Left colon (tissue), 2 donors: ENCODE data around the gene EXTL2. TPM values are rescaled to one million over a fixed set of nuclear protein-coding genes. Genes with fewer than 3 reads are reported as not detected.
"Not testable (repeated sequence)": the region's sequence is repeated elsewhere in the genome, so short reads cannot be mapped to it uniquely, and the experiment has no call there.

Experiments
- ATAC-seq: fragments of 200-7000 bp; cut with Tn5 transposase; one replicate; pipeline ENCODE4 v1.9.1; 2020; ENCODE audit warnings: mild to moderate bottlenecking, moderate library complexity
- DNase-seq, 2 donors: peaks; one replicate each; pipeline ENCODE4 v3.0.0-alpha.2; 2020
- intact Hi-C, 2 donors: fragments of 100-400 bp; cut with DNase I in 1 of 2; cut with micrococcal nuclease in 1 of 2; formaldehyde crosslinking; loops; one replicate each; pipeline versions ENCODE4 v1.11.2 to v1.14.0; 2022; cut with DNase I, micrococcal nuclease
- total RNA-seq, 2 donors: library from RNA; stranded (reverse); fragmentation: NEBNext Ultra II Directional; extraction: Animal tissue kit (Norgen Biotek cat#: 25700); gene quantifications; one replicate each; pipeline ENCODE4 v1.2.1, GENCODE V29; 2021
- donor health status: DM: no; HTN: no; CAD: no.
- donor health status: DM: yes; HTN: yes; CAD: no.

EXTL2 gene
- total RNA-seq, 2 donors from 2014 or later: 3.6 to 5.5 TPM

DNA sequence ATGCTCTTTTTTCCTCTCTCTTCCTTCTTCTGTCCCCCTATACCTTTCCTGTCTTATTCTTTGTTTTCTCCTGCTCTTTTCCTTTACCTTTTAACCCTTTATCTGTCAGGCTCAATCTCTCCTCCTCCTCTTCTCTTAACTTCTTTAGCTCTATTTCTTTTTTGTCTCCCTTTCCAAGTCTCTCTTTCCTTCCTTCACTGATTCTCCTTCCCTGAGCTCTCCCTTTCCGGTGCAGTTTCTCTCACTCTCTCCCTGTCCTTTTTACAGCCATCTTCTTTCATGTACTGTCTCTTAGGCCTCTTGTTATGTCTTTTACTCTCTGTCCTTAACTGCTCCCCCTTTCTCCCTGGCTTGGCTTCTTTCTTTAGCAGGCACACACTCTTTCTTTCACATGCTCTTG, 13.2 kb upstream of the EXTL2 start:
- no peak for ATAC-seq
- intact Hi-C loops: no loop called here
- DNase-seq: no peak

DNA sequence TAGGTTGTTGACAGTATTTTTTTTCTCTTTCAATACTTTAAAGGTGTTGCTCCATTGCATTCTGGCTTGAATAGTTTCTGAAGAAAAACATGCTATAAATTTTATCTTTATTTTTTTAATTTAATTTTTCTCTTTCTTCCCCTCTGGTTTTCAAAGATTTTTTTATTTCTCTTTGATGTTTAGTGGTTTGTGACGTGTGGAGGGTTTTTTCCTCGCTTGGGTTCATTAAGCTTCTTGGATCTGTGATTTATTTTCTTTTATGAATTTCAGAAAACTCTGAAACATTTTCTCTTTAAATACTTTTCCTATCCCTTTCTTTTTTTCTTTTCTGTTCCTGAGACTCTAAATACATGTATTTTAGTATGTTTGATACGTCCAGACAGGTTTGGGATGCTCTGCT, 10.5 kb upstream of the EXTL2 start:
- intact Hi-C loops: no loop called here
- ATAC-seq (no peak), DNase-seq (no peak)

DNA sequence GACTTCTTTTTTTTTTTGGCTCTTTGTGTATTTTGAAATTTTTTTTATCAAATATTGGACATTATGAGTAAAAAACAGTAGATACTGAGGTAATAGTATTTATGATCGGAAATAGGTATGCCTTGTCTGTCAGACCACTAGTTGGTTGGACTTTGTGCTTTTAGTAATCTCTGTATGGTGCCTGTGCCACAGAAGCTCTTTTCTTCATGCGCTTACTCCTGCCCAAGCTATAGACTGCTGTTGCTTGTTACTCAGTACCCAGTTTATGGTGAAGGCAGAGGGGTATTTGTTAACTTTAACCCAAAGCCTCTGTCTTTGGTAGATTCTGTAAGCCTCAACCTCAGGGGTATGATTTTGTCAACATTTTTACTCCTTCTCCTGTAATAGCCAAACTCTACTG, 9.9 kb upstream of the EXTL2 start:
- no peak for DNase-seq
- no peak for ATAC-seq
- intact Hi-C loops: no loop called here

DNA sequence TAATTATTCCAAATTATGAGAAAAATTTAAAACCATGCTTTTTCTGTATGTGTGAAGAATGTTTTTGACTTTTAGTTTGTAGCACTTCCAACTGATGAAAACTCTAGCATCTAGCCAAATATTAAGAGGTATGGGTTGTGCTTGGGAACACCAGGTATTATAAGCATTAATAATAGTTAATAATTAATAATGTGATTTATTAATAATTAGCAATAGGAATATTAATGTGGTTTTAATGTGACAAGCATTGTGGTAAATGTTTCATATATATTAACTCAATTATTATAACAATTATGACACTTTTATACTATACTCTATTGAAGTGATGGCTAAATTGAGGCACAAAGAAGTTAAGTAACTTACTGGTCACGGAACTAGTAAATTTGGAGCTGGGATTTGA, 9.1 kb upstream of the EXTL2 start:
- DNase-seq: no peak
- intact Hi-C loops: no loop called here
- ATAC-seq: no peak

DNA sequence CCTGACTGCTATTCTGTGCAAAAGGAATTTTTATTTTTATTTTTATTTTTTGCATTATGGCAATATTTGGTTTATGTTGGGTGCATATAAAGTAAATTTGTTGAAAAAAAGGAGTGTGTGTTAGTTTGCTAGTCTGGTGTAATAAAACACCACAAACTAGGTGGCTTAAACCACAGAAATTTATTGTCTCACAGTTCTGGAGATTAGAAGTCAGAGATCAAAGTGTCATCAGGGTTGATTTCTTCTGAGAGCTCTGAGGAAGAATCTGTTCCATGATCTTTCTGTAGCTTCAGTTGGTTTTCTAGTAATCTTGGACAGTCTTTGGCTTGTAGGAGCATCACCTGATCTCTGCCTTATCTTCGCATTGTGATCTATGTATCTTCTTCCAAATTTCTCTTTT, 7.7 kb upstream of the EXTL2 start:
- DNase-seq: no peak
- intact Hi-C loops: no loop called here
- no peak for ATAC-seq

DNA sequence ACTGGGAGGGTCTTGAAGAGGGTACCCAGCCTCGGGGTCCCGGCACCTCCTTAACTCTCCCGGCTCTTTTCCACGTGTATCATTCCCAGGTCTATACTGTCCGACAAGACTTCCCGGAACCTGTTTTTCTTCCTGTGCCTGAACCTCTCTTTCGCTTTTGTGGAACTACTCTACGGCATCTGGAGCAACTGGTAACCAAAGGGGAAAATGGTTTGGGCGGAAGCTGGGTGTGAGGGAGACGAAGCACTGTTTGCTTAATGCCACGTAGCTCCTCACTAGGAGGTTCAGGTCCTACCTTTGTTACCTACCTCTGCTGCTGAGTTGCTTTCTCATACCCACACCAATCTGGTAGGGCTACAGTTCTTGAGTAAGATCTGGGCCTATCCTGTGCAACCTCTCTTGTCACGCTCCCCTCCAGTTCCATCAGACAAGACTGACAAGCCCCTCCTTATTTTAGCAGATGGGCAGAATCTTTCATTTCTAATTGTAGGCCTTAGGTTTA, 1.9 kb upstream of the EXTL2 start:
- ATAC-seq: peak; percentile 48
- intact Hi-C loops: no loop called here
- DNase-seq: peak; percentile 38 to 41

DNA sequence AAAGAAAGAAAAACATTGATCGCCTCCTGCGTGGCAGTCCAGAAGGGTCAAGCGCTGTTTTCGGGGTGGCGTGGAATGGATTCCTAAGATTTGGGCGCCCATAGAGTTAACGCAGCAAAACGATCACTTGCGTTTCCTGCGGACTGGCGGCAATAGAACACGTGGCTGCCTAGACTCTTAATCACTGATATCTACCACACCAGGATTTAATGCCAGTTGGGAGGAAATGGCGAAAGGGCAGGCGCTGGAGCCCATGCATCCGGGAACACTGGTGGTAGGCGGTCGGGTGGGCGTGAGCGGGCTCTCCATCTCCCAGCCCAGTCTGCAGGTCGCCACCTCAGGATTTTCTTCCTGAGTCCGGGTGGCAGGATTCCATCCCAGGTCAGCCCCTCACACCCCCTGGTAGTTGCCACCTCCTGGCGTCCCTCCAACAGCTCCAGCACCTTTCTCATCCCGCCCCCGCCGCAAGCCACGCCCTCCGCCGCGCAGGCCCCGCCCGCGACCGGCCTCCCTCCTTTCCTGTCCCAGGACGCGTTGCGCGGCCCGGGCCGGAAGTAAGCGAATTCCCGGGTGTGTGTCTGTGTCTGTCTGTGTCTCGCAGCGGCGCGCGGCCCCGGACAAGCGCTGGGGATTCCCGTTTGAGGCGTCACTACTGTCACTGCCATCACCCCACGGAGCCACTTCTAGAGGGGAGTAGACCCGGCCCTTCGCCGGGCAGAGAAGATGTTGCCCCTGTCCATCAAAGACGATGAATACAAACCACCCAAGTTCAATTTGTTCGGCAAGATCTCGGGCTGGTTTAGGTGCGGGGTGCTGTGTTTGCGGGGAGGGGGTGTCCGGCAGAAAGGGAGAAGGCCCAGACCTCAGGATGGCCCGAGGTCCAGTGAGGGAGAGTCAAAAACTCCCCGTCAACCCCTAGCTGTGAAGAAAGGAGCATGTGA, 1.2 kb upstream of the EXTL2 start, which contains the start of gene SLC30A7:
TSS of gene SLC30A7 (plus strand) at position 551 of the 941 bp plus-strand sequence. CDS start at position 724, 173 bp downstream.
- DNase-seq (peak; percentile 96 to 98), ATAC-seq (peak; percentile 94)
- intact Hi-C loops: no loop called here

DNA sequence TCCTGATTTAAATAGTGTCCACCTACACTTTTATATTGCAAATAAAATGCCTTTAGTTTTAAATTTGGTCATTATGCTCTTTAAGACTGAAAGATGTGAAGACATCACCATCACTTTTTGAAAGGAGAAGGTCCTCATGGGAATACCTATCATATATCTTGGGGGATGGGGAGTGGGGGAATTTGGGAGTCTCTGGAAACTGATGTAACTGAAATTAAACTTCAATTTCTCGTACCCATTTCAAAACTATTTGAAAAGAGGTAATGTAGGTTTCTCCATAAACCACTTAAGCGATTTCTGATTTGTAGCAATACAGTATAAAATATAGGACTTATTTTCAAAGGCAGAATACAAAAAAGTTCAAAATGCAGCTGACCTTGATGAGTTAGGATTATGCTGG, 924 bp downstream of the EXTL2 start:
- ATAC-seq: no peak
- no peak for DNase-seq
- intact Hi-C loops: no loop called here

DNA sequence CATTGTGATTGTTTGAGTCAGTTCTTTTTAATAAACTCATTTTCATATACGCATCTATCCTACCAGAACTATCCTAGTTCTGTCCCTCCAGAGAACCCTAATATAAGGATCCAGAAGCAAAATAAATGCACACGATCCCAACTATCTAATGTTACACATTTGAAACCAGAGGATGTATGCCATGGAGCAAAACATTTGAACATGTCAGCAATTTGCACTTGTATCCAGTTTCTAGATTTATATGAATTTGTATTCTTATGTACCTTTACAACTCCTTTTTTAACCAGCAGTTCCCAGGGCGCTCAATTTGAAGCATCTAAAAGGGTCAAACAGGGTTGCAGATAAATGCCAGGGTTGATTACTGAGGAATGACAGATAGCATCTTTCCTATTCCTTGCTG, 2.1 kb downstream of the EXTL2 start:
- no peak for ATAC-seq
- intact Hi-C loops: no loop called here

DNA sequence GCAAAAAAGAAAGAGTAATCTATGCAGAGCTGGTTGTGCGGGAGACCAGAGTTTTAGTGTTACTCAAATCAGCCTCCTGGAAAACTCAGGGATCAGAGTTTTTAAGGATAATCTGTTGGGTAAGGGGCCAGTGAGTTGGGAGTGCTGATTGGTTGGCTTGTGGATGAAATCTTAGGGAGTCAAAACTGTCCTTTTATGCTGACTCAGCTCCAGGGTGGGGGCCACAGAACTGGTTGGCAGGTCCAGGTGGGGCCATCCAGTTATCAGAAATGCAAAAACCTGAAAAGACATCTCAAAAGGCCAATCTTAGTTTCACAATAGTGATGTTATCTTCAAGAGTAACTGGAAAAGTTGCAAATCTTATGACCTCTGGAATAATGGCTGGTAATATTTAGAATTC, 3.3 kb downstream of the EXTL2 start:
- ATAC-seq (no peak), DNase-seq (no peak)
- intact Hi-C loops: no loop called here

More for the DNA sequence above, 2.1 kb downstream of the EXTL2 start:
- no peak for DNase-seq

DNA sequence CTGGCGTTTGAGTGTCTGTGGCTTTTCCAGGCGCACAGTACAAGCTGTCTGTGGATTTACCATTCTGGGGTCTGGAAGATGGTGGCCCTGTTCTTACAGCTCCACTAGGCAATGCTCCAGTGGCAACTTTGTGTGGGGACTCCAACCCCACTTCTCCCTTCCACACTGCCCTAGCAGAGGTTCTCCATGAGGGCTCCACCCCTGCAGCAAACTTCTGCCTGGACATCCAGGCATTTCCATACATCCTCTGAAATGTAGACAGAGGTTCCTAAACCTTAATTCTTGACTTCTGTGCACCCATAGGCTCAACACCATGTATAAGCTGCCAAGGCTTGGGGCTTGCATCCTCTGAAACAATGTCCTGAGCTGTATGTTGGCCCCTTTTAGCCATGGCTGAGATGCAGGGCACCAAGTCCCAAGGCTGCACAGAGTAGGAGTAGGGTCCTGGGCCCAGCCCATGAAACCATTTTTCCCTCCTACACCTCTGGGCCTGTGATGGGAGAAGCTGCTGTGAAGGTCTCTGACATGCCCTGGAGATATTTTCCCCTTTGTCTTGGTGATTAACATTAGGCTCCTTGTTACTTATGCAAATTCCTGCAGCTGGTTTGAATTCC, 4.7 kb downstream of the EXTL2 start:
- DNase-seq, intact Hi-C loops, ATAC-seq: not testable (repeated sequence)

DNA sequence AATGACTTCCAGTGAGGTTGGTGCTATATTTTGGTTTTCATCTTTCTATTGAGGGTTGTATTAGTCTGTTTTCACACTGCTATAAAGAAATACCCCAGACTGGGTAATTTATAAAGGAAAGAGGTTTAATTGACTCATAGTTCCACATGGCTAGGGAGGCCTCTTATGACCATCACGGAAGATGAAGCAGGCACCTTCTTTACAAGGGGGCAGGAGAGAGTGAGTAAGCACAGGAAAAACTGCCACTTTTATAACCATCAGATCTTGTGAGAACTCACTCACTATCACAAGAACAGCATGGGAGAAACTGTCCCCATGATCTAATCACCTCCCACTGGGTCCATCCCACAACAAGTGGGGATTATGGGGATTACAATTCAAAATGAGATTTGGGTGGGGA, 5.6 kb downstream of the EXTL2 start:
- DNase-seq, intact Hi-C loops, ATAC-seq: not testable (repeated sequence)

DNA sequence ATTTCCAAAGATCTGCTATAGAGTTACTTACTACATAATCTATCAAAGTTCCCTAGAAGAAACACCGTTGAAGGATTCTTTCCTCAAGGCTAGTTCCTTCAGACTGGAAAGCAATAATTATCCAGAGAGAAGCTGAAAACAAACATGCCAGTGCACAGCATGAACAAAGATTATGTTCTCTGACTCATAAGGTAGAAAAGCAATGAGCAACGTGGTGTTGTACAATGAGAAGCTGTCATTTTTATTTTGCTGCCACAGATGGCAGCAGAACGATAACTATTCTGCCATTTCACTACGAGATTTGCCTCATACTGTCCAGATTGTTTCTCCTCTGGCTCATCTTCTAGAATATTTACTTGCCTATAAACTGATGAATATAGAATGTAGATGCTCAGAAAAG, 10.7 kb downstream of the EXTL2 start:
- ATAC-seq (peak; percentile 87), DNase-seq (no peak)
- intact Hi-C loops: no loop called here

DNA sequence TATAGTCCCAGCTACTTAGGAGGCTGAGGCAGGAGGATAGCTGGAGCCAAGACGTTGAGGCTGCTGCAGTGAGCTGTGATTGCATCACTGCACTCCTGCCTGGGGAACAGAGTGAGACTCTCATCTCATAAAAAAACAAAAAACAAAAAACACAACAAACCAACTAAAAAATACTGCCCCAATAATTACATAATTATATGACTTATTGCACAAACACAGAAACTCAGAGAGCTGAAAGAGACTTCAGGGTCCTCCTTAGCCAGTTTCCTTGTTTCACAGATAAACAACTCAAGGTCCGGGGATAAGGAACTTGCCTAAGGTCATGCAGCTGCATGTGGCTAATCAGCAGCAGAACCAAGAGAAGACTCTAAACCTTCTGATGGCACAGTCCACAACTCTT, 11.9 kb downstream of the EXTL2 start:
- no peak for DNase-seq
- peak; percentile 54 for ATAC-seq
- intact Hi-C loops: no loop called here

DNA sequence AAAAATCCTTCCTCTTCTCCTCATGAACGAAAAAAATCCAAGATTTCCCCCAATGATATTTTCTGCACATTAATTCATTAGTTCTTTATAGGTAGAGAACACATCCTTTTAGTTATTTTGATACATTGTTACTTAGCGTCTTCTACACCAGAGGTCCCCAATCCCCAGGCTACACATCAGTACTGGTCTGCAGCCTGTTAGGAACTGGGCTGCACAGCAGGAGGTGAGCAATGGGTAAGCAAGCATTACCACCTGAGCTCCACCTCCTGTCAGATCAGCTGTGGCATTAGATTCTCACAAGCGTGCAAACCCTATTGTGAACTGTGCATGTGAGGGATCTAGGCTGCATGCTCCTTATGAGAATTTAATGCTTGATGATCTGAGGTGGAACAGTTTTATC, 13.0 kb downstream of the EXTL2 start:
- no peak for ATAC-seq
- DNase-seq: no peak
- intact Hi-C loops: no loop called here

DNA sequence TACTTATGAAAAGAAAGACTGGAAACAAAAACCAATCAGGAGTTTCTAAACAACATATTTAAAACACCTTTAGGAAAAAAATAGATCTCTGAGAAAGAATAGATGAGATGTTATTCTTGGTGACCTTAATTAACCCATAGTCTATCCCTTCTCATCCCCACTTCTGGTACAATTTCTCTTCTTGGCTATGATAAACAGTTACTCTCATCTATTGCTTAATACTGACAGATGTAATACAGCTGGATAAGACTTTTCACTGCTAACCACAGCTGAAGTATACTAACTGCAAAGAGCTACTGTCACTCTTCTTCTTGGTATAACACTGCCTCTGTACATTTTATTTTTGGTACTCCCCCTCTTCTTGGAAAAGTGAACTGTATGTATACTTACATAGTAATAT, 15.2 kb downstream of the EXTL2 start:
- ATAC-seq (no peak), DNase-seq (no peak)
- intact Hi-C loops: no loop called here

DNA sequence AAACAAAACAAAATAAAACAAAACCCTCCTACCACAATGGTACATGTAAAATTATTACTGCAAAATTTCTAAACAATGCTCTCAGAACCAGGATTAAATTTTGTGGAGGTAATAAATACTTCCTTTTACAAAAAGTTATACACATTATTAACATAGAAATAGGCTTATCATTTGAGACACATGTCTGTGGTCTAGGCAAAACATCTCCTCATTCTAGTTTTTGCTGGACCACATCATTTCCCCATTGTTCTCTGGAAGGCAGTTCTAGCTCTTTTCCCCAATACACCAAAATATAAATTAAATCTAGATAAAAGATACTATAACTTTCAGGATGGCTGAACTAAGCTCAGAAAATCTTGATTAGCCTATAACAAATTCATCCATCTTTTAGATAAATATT, 18.4 kb downstream of the EXTL2 start:
- no peak for ATAC-seq
- no peak for DNase-seq
- intact Hi-C loops: no loop called here

DNA sequence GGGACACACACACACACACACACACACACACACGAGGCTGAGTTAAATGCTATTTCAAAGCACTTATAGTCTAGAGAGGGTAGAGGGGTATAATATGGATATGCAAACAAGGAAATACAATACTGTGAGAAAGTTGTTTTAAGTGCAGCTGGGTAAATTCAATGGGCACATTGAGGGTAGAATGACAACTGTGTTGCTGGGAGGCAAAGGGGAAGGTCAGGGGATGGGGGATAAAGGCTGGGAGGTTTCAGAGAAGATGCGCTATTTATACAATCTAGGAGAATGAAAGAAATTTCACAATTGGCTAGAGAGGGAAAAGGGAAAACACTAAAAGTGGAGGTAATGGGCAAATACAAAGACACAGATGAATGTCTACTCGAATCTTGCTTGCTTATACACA, 19.4 kb downstream of the EXTL2 start:
- intact Hi-C loops: no loop called here
- DNase-seq (no peak), ATAC-seq (no peak)

DNA sequence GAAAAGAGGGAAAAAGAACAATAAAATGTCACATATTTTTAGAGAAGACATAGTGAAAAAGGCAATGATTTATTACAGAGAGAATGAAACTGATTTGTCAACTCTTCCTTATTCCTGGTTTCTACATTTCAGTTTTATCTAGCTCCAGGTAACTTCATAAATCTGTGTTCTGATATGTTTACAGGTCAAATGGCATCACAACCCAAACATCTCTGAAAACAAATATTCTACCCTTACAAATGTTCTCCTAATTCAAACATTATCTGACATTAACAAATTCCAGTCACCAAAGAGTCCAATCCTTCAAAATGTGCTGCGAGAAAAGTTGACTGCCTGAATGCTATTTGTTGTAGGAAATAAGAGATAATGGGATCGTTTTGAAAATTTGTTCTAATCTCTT, 20.2 kb downstream of the EXTL2 start:
- intact Hi-C loops: no loop called here
- ATAC-seq (no peak), DNase-seq (no peak)

DNA sequence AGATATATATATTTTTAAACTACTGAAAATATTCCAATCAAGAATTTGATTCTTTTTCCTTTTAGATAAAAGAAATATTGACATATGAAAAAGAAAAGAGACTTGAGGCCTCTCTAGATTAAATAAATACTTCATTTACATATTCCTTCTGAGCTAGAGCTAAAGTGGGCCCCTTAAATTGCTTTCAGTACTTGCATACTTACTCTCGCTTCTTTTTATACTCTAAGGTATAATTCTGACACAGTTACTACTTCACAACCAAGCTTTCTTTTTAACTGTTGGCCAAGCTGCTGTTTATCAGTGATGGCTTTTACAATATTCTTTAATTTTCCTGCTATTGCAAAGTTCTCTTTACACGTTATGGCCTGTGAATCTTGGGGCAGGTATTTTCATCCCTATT, 24.6 kb downstream of the EXTL2 start:
- DNase-seq (no peak), ATAC-seq (no peak)
- intact Hi-C loops: loop anchor here in 1 of 2 donors (2.0 to 10.0 kb wide), 3 partner anchors 263 to 1065 kb away; no protein-coding TSS in a partner anchor
